Loucy (cell line): ENCODE data around the gene YIPF1.

Experiments
- EZH2phosphoT487 ChIP-seq: fragments of 200-600 bp; IDR thresholded peaks from 2 replicates; pipeline ENCODE4 v1.6.1; 2018; ENCODE audit warnings: antibody characterized with exemption, mild to moderate bottlenecking, moderate library complexity, borderline replicate concordance
- TF ChIP-seq, protein P1 (sequence below): fragments of 200-600 bp; sonication (generic); conservative IDR thresholded peaks from 2 replicates; pipeline ENCODE4 v1.5.1; 2014; ENCODE audit warnings: mild to moderate bottlenecking, antibody characterized with exemption, low read length

DNA sequence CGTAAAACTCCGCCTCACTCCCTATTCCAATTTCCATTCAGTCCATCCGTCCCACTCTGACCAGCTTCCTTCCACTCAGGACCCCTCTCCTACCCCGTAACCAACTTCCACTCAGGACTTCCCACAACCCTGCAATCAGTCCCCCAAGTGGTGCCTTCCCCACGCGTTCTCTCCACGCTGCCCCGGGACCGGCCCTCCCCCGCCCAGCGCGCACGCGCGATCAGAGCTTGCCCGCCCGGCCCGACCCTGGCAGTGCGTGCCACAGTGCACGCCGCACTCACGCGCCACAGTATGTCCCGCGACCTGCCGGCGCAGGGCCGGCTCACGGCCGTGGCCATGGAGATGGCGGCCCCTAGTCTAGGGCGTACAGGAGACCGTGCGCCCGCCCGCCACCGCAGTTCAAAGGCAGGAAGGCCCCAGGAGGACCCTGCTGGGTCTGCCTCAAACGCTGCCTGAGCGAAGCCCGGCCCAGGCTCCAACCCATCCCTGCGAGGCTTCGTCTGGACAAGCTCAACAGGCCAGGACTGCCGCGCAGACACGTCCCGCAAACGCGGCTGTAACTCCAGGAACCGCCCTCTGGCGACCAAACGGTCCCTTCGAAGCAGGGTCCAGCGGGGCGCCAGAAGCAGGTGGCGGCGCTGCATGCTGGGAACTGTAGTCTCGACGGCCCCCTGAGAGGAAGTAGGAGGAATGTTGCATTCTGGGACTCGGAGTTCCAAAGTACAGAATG lies 51.5 kb downstream of the YIPF1 start, which contains the start of gene NDC1:
- TF ChIP-seq, protein P1, sequence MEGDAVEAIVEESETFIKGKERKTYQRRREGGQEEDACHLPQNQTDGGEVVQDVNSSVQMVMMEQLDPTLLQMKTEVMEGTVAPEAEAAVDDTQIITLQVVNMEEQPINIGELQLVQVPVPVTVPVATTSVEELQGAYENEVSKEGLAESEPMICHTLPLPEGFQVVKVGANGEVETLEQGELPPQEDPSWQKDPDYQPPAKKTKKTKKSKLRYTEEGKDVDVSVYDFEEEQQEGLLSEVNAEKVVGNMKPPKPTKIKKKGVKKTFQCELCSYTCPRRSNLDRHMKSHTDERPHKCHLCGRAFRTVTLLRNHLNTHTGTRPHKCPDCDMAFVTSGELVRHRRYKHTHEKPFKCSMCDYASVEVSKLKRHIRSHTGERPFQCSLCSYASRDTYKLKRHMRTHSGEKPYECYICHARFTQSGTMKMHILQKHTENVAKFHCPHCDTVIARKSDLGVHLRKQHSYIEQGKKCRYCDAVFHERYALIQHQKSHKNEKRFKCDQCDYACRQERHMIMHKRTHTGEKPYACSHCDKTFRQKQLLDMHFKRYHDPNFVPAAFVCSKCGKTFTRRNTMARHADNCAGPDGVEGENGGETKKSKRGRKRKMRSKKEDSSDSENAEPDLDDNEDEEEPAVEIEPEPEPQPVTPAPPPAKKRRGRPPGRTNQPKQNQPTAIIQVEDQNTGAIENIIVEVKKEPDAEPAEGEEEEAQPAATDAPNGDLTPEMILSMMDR, result no peak
- TF ChIP-seq EZH2phosphoT487, result no peak
